DMS 273 (cell line): ENCODE measurements around the gene SIK3.
"Not testable (repeated sequence)": the region's sequence is repeated elsewhere in the genome, so short reads cannot be mapped to it uniquely, and the experiment has no call there.

ENCODE experiments used
- DNase-seq: peaks from one replicate; lab custom pipeline; 2025; ENCODE audit not compliant: unreplicated experiment; lab: John Stamatoyannopoulos, UW

SIK3 gene

DNA sequence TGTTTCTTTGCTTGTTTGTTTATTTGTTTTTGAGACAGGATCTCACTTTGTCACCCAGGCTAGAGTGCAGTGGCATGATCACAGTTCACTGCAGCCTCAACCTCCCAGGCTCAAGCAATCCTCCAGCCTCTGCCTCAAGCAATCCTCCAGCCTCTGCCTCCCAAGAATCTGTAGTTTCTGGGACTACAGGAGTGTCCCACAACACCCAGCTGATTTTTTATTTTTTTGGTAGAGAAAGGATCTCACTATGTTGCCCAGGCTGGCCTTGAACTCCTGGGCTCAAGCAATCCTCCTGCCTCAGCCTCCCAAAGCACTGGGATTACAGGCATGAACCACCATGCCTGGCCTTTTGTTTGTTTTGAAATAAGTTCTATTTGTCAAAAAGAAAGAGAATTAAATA is 296.6 kb downstream of the SIK3 start:
- DNase-seq: not testable (repeated sequence)

DNA sequence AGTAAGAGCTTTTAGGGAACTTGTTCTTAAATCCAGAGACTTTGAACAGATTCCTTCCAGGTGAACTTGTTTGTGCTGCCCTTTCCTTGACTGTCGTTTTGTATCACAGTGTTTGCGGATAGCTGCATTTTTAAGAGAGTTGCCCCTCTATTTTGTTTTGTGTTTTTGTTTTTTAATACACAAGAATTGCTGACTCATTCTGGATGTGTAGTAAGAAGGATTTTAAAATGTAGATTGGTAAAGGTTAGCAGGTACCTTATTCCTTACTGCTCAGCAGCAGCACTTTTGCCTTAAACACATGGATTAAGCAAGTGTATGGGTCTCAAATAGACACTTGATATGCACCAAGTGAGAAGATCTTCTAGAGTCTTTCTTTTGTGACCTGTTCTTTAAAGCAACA is 297.6 kb downstream of the SIK3 start:
- no peak for DNase-seq

DNA sequence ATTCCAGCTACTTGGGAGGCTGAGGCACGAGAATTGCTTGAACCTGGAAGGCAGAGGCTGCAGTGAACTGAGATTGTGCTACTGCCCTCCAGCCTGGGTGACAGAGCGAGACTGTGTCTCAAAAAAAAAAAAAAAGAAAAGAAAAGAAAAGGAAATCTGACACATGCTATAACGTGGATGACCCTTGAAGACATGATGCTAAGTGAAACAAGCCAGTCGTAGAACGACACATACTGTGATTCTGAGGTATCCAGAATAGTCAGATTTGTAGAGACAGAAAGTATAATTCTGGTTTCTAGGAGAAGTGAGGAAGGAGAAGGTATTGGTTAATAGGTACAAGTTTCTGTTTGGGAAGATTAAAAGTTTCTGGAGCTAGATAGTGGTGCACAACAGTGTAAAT is 299.9 kb downstream of the SIK3 start:
- no peak for DNase-seq

DNA sequence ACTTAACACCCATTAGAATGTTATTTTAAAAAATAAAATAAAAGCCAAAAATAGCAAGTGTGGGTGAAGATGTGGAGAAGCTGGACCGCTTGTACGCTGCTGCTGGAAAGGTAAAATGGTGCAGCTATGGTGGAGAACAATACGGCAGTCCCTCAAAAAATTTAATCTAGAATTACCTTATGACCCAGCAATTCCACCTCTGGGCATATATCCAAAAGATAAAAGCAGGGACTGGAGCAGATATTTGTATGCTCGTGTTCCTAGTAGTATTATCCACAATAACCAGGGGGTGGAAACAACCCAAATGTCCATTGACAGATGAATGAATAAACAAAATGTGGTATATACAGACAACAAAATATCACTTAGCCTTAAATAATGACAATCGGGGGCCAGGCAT is 300.4 kb downstream of the SIK3 start:
- DNase-seq: no peak

DNA sequence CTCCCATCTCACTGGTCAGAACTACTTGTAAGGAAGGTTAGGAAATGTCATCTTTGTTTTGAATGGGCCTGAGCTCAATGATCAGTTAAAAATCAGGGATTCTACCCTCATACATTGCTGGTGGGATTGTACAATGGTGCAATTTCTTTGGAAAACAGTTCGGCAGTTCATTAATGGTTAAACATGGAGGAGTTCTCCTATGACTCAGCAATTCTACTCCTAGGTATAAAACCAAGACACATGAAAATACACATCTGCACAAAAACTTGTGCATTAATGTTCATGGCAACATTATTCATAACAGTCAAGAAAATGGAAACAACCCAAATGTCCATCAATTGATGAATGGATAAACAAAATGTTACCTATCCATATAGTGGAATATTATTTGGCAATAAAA is 301.7 kb downstream of the SIK3 start:
- DNase-seq: no peak

DNA sequence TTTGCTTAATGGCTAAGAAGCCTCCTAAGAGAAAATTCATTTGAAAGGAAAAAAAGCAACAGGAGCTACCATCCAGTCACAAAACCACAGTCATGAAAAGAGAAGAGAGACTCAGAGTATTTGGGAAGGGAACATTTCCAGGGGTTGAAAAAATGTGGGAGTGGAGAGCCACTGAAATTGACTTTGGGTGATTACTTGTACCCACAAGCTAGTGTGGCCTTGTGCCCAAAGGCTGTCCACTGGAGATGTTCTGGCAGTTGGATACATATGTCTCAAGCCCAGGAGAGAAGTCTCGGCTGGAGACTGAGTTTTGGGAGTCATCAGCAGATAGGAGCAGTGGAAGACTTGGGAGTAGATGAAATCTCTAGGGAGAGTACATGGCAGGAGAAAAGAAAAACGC is 303.4 kb downstream of the SIK3 start:
- no peak for DNase-seq

DNA sequence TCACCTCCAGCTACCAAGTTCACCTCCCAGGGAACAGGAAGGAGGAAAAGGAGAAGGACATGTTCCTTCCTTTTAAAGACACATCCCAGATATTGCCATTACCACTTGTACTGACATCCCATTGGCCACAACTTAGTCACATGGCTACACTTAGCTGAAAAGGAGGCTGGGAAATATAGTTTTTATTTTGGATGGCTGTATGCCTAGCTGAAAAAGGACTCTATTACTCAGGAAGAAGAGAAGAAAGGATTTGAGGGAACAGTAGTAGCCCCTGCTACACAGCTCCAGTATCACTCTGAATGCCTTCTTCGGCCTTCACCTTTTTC is 304.5 kb downstream of the SIK3 start:
- peak; percentile 19 for DNase-seq
